NOMO-1 (cell line): ENCODE results near the gene GMIP.

ENCODE experiments used
- DNase-seq, 2 experiments: peaks; one replicate each; lab custom pipeline; 2025; ENCODE audit not compliant: unreplicated experiment in 2 of 2; lab: John Stamatoyannopoulos, UW

The GMIP gene

GRCh38 chr19:19659646-19660245, 16.3 kb upstream of the GMIP start:
- no peak for DNase-seq

GRCh38 chr19:19657397-19657783, 13.9 kb upstream of the GMIP start:
- DNase-seq, result no peak

- no peak for DNase-seq
Measured at GRCh38 chr19:19656451-19657396, 13.3 kb upstream of the GMIP start.

DNA sequence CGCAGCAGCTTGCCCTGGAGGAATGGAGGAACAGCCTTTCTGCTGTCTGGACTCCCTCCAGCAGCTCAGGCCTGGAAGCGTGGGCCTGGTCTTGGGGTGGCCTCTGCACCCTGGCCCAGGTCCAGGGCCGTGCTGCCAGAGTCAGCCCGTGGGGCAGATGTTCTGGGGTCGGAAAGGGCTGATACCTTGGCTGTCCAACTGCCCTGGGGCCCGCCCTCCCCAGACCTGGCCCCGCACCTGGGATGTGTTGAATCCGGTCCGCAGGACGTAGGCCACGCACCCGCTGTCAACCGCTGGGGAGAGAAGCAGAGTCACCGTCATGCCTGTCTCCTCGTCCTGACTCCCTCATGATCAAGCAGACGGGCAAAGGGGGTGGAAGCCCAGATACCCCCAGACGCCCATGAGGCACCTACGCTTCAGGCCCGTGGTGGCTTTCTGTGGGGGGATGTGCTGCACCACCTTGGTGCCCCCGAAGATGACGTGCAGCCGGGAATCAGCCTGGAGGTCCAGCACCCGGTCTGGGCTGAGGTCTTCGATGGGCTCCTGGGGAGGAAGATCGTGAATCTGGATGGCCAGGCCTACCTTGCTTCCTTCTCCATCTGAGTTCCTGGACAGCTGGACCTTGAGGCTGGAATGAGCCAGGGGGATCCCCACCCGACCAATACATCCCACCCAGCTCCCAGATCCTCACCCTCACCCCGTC, 12.3 kb upstream of the GMIP start:
- no peak for DNase-seq

DNA sequence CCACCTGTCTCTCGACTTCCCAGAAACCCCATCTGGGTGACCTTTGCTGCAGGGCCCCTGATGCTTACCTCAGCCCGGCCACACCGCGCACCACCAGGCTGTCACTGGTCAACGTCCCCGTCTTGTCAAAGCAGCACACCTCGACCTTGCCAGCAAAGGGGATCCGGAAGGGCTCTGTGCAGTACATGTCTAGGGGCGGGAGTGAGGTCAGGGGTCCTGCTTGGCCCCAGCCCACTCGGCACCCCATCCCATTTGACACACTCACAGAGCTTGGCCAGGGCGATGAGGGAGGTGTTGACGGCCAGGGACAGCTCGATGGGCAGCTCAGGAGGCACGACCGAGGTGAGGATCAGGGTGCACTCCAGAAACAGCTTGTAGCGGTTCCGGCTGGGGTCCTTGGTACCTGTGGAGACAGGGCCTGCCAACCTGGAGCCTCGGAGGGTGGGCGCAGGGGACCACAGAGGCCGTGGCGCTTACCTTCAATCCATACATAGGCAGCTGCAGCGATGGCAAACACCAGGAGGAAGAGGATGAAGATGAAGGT, 11.7 kb upstream of the GMIP start:
- DNase-seq, result no peak

DNA sequence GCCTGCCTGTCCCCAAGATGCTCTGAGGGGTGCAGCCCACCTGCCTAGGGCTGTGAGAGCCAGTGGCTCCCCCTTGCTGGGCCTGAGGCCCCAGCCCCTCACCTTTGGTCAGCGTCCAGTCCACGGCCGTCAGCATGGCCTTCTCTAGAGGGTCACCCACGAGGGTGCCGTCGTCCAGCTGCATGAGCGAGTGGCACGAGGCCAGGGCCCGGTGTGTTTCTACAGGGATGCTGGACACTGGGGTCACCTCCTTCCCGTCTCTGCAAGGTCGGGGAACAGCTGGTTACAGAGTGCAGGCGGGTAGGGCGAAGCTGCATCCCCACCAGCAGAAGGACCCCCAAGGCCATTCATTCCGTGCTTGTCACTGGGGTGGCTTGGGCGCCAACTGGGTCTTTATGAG, 11.0 kb upstream of the GMIP start:
- DNase-seq, result no peak

GRCh38 chr19:19653597-19654147, 10.2 kb upstream of the GMIP start:
- no peak for DNase-seq

- DNase-seq, result no peak
Measured at GRCh38 chr19:19652482-19653295, 9.2 kb upstream of the GMIP start.

GRCh38 chr19:19651076-19651475, 7.6 kb upstream of the GMIP start:
- DNase-seq, result no peak

GRCh38 chr19:19650331-19650730, 6.9 kb upstream of the GMIP start:
- no peak for DNase-seq

DNA sequence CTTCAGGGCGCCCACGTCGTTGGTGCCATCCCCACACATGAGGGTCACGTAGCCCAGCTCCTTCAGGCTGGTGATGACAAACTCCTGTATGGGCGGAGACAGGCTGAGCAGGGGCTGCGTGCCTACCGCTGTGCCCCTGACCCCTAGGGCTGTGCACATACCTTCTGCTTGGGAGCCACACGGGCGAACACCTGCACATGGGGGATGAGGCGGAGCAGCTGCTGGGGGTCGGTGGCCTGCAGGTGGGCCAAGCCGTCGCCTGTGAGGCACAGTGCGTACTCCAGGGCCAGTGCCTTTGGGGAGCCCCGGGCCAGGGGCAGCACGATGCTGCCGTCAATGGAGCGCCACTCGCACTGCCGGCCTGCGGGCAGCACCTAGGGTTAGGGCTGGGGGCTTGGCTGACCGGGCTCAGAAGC, 6.1 kb upstream of the GMIP start:
- no peak for DNase-seq

GRCh38 chr19:19649155-19649554, 5.7 kb upstream of the GMIP start:
- no peak for DNase-seq

DNA sequence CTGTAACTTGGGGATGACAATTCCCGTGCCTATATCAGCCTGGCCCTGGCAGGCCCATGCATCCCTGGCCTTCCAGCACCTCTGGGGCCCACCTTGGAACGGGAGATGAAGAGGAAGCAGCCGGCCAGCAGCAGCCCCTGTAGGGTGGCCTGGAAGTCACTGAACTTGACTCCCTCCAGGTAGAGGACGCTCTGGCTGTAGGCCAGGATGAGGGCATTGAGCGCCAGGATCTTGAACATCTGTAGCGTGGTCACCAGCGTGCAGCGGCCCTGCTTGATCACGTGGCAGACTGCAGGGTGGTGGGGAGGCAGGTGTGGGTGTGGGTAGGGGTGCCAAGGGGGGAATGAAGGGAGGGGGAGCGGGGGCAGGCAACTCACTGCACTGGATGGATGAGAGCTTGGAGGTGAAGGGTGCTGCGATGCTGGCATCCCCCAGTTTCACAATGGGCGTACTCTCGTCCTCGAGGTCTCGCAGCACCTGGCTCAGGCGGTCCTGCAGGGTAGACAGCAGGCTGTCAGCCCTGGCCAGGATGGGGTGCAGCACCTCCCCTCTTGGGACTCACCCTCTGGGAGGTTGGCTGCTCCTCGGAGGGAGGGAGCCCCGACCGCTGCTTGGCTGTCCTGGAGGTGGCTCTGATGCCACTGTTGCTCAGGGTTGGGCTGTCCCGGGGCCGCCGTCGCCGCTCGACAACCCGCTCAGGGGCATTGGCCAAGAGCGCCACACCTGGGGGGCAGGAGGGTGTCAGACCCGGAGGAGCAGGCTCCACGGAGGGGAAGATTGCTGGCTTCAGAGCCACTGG, 3.8 kb upstream of the GMIP start:
- no peak for DNase-seq

- DNase-seq, result no peak
Measured at GRCh38 chr19:19645233-19645870, 1.9 kb upstream of the GMIP start.

- DNase-seq, result no peak
Measured at GRCh38 chr19:19644054-19644388, 564 bp upstream of the GMIP start.

GRCh38 chr19:19642506-19643157, 825 bp downstream of the GMIP start:
- DNase-seq, result peak in 1 of 2 experiments; percentile 55

DNA sequence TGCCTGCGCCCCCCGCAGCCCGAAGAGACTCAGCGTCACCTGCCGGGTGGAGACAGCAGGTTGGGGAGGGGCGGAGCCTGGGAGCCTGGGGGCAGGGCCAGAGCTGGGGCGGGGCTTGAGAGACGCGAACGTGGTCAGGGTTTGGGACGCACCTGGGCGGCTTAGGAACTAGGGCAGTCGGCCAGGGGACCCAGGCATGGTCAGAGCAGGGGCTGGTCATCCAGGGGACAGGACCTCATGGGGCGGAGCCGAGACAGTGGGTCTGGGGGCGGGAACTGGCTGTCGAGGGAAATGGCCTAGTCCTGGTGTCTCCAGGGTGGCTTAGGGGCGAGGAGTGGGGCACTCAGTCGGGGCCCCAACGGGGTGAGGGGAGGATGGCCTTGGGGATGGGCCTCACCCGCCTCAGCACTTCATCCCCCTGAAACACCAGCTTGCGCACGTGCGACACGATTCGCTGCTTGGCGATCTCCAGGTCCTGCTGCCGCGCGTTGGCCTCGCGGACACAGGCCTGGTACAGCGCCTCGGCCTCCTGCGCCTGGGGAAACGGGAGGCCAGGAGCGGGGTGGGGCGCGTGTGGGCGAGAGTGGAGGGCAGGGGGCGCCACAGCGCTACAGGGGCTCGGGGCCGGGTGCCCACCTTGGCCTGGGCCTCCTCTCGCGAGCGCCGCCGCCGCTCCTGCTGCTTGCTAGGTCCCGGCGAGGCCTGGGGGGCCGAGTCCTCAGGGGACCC, 5.8 kb downstream of the GMIP start:
- DNase-seq, result no peak

GRCh38 chr19:19637186-19637522, 6.3 kb downstream of the GMIP start:
- no peak for DNase-seq
